Adrenal gland (tissue), 12 donors: ENCODE measurements around the gene IL18RAP. TPM values are rescaled to one million over a fixed set of nuclear protein-coding genes. Genes with fewer than 3 reads are reported as not detected.

Source experiments
- DNase-seq, 7 donors: peaks; one replicate each; pipeline ENCODE4 v3.0.0-alpha.2; 2019 to 2020
- H3K27ac ChIP-seq, 5 donors: fragments of 200-600 bp; sonication (generic) in 4 of 5; 1 replicate in 3 of 5; 2 replicates in 2 of 5; pipeline versions ENCODE4 v1.5.1 to v1.8.0; 2016 to 2020; ENCODE audit warnings: mild to moderate bottlenecking in 1 of 5
- H3K27me3 ChIP-seq: fragments of 200-600 bp; 2 replicates; pipeline ENCODE4 v1.8.0; 2021
- H3K36me3 ChIP-seq, 2 donors: fragments of 200-600 bp; replicated peaks in 1 of 2; 1 replicate in 1 of 2; 2 replicates in 1 of 2; pipeline versions ENCODE4 v1.5.1 to v1.8.0; 2018 to 2022
- H3K4me1 ChIP-seq, 2 donors: fragments of 200-600 bp; replicated peaks in 1 of 2; 1 replicate in 1 of 2; 2 replicates in 1 of 2; pipeline versions ENCODE4 v1.5.1 to v1.8.0; 2018 to 2021
- H3K4me3 ChIP-seq, 4 donors: fragments of 200-600 bp; sonication (generic) in 3 of 4; one replicate each; pipeline ENCODE4 v1.5.1; 2016 to 2018
- H3K9me3 ChIP-seq, 3 donors: fragments of 200-600 bp; sonication (generic) in 1 of 3; replicated peaks in 1 of 3; 1 replicate in 2 of 3; 2 replicates in 1 of 3; pipeline versions ENCODE4 v1.5.1 to v1.8.0; 2016 to 2021
- CTCF ChIP-seq, 6 experiments: fragments of 450-650 bp in 4 of 6; fragments of 200-600 bp in 2 of 6; sonication (generic) in 1 of 6; IDR thresholded peaks; 1 replicate in 5 of 6; 2 replicates in 1 of 6; pipeline versions ENCODE4 v1.5.1 to v1.8.0; 2016 to 2021; ENCODE audit warnings: antibody characterized with exemption in 6 of 6, mild to moderate bottlenecking in 2 of 6, moderate library complexity in 1 of 6
- POLR2A ChIP-seq, 2 donors: fragments of 450-650 bp; IDR thresholded peaks; one replicate each; pipeline ENCODE4 v1.6.1; 2017; ENCODE audit warnings: antibody characterized with exemption in 2 of 2, mild to moderate bottlenecking in 2 of 2, moderate library complexity in 1 of 2
- WGBS, 4 donors: extraction: QIAGEN DNeasy Blood & Tissue Kit in 2 of 4; methylation state at CpG; one replicate each; pipeline versions ENCODE4 v1.1.5 to v1.1.7; 2013 to 2017; 5-methylcytosine and 5-hydroxymethylcytosine counted together
- intact Hi-C, 2 donors: fragments of 100-400 bp; cut with DNase I; formaldehyde crosslinking; loops; one replicate each; pipeline versions ENCODE4 v1.14.1 to v1.15.0; 2022 to 2023
- polyA plus RNA-seq, 3 donors: library from polyadenylated mRNA; stranded (reverse); fragments of 200-250 nt in 2 of 3; fragments of 350-450 nt in 1 of 3; fragmentation: Illumina TruSeq in 1 of 3; extraction: RNeasy Lipid Tissue Mini Kit (QIAGEN cat#74804) in 1 of 3; gene quantifications; one replicate each; pipeline ENCODE4 v1.2.3, GENCODE V29; 2013 to 2014
- total RNA-seq, 9 donors: library from RNA; depleted of rRNA in 4 of 9; stranded (reverse); fragments of >200 nt in 4 of 9; fragments of 120-200 nt in 1 of 9; fragmentation: NEBNext Ultra II Directional in 1 of 9; extraction: Animal tissue kit (Norgen Biotek cat#: 25700) in 1 of 9; gene quantifications; one replicate each; pipeline versions ENCODE4 v1.1.0 to v1.2.4, GENCODE V29; 2013 to 2023
- donor health status: healthy with polysubstance abuse.
- donor health status: Bipolar disorder and iron deficiency.
- donor health status: DM: yes; HTN: yes; CAD: no.
- donor health status: DM: no; HTN: no; CAD: no.
- donor health status: DM: no; HTN: no; CAD: no.
- donor health status: DM: yes; HTN: yes; CAD: no.

IL18RAP gene
- total and polyA plus RNA-seq, 12 donors: 0.14 to 1.4 (median 0.29) TPM; not detected in 1

- intact Hi-C loops: loop anchor here (10.0 kb wide), 1 partner anchor 140 kb away; the partner anchor contains the start of gene SLC9A2 (in 2 of the 2)
- peaks cover 0 to 4% of the 10 kb centered on the region in 2 donors for H3K4me1 ChIP-seq
- no peak overlapping the region for H3K27ac ChIP-seq
- H3K36me3 ChIP-seq: no peaks in the 10 kb centered on the region
- H3K9me3 ChIP-seq: no peaks in the 10 kb centered on the region
- TF ChIP-seq CTCF (IDR thresholded peaks at IDR 0.05) (no peak), POLR2A (IDR thresholded peaks at IDR 0.05) (no peak)
- no peak overlapping the region for H3K4me3 ChIP-seq
- H3K27me3 ChIP-seq: peaks cover 6% of the 10 kb centered on the region
- no peak for DNase-seq
Observed at GRCh38 chr2:102474785-102475184, 51.8 kb downstream of the IL18RAP start.

GRCh38 chr2:102478686-102479470 is 55.9 kb downstream of the IL18RAP start:
- no peaks in the 10 kb centered on the region for H3K27me3 ChIP-seq
- intact Hi-C loops: loop anchor here (10.0 kb wide), 1 partner anchor 136 kb away; the partner anchor contains the start of gene SLC9A2 (in 2 of the 2)
- WGBS, 4 donors: 73 to 88% (median 80%) methylated on average over 19 to 36 of the region's 36 CpGs
- no peak overlapping the region for H3K27ac ChIP-seq
- H3K9me3 ChIP-seq: no peaks in the 10 kb centered on the region
- TF ChIP-seq POLR2A (IDR thresholded peaks at IDR 0.05) (no peak), CTCF (IDR thresholded peaks at IDR 0.05) (no peak)
- H3K4me3 ChIP-seq: no peak overlapping the region
- H3K4me1 ChIP-seq: no peaks in the 10 kb centered on the region
- H3K36me3 ChIP-seq: no peaks in the 10 kb centered on the region
- no peak for DNase-seq

GRCh38 chr2:102480285-102481195 is 57.6 kb downstream of the IL18RAP start:
- no peaks in the 10 kb centered on the region for H3K27me3 ChIP-seq
- H3K9me3 ChIP-seq: no peaks in the 10 kb centered on the region
- H3K4me3 ChIP-seq: no peak overlapping the region
- no peak for TF ChIP-seq CTCF (IDR thresholded peaks at IDR 0.05)
- no peak for TF ChIP-seq POLR2A (IDR thresholded peaks at IDR 0.05)
- H3K36me3 ChIP-seq: no peaks in the 10 kb centered on the region
- no peak overlapping the region for H3K27ac ChIP-seq
- no peak for DNase-seq
- no peaks in the 10 kb centered on the region for H3K4me1 ChIP-seq
- 75 to 80% (median 78%) methylated on average over 11 of the region's 11 CpGs for WGBS, 4 donors
- intact Hi-C loops: no loop called here

GRCh38 chr2:102481931-102482330 is 59.0 kb downstream of the IL18RAP start:
- H3K9me3 ChIP-seq: no peaks in the 10 kb centered on the region
- intact Hi-C loops: no loop called here
- no peak for TF ChIP-seq POLR2A (IDR thresholded peaks at IDR 0.05)
- TF ChIP-seq CTCF (IDR thresholded peaks at IDR 0.05): no peak
- no peaks in the 10 kb centered on the region for H3K4me1 ChIP-seq
- no peak overlapping the region for H3K4me3 ChIP-seq
- no peak for DNase-seq
- H3K27me3 ChIP-seq: no peaks in the 10 kb centered on the region
- H3K36me3 ChIP-seq: no peaks in the 10 kb centered on the region
- 75 to 83% (median 78%) methylated on average over 7 of the region's 7 CpGs for WGBS, 4 donors
- H3K27ac ChIP-seq: no peak overlapping the region
